HG03558 (cell line): Measurements from ENCODE around the gene NSRP1.
"Not testable (repeated sequence)": the region's sequence is repeated elsewhere in the genome, so short reads cannot be mapped to it uniquely, and the experiment has no call there.

Source experiments
- ATAC-seq: cut with Tn5 transposase; IDR thresholded peaks from one replicate; pipeline ENCODE4 v1.9.1; 2021; ENCODE audit warnings: moderate number of reproducible peaks; ENCODE audit not compliant: unreplicated experiment; ENCODE audit errors: extremely low read depth

Gene NSRP1

GRCh38 chr17:30173649-30174048 is 57.0 kb downstream of the NSRP1 start:
- ATAC-seq: peak; percentile 74

GRCh38 chr17:30174556-30174955 is 57.9 kb downstream of the NSRP1 start:
- ATAC-seq: no peak

- ATAC-seq: no peak
Measured at GRCh38 chr17:30176855-30177254, 60.2 kb downstream of the NSRP1 start.

- ATAC-seq: no peak
Measured at GRCh38 chr17:30186761-30187160, 70.1 kb downstream of the NSRP1 start.

- no peak for ATAC-seq
Measured at GRCh38 chr17:30187573-30187972, 71.0 kb downstream of the NSRP1 start.

GRCh38 chr17:30188211-30188939 is 71.8 kb downstream of the NSRP1 start:
- ATAC-seq: no peak

GRCh38 chr17:30191072-30191471 is 74.5 kb downstream of the NSRP1 start:
- no peak for ATAC-seq

- ATAC-seq: no peak
Measured at GRCh38 chr17:30196504-30196903, 79.9 kb downstream of the NSRP1 start.

- ATAC-seq: no peak
Measured at GRCh38 chr17:30197416-30197815, 80.8 kb downstream of the NSRP1 start.

- no peak for ATAC-seq
Measured at GRCh38 chr17:30199600-30199999, 83.0 kb downstream of the NSRP1 start.

GRCh38 chr17:30200106-30200505 is 83.5 kb downstream of the NSRP1 start:
- ATAC-seq: no peak

GRCh38 chr17:30200656-30201055 is 84.0 kb downstream of the NSRP1 start:
- ATAC-seq: not testable (repeated sequence)

GRCh38 chr17:30203471-30203981 is 86.9 kb downstream of the NSRP1 start:
- no peak for ATAC-seq

GRCh38 chr17:30207655-30208054 is 91.0 kb downstream of the NSRP1 start:
- ATAC-seq: no peak

- no peak for ATAC-seq
Measured at GRCh38 chr17:30208214-30208613, 91.6 kb downstream of the NSRP1 start.

GRCh38 chr17:30209930-30210329 is 93.3 kb downstream of the NSRP1 start:
- ATAC-seq: no peak

- no peak for ATAC-seq
Measured at GRCh38 chr17:30210366-30210765, 93.8 kb downstream of the NSRP1 start.

- ATAC-seq: no peak
Measured at GRCh38 chr17:30210901-30211300, 94.3 kb downstream of the NSRP1 start.

- no peak for ATAC-seq
Measured at GRCh38 chr17:30211371-30211770, 94.8 kb downstream of the NSRP1 start.

GRCh38 chr17:30212750-30213149 is 96.1 kb downstream of the NSRP1 start:
- ATAC-seq: no peak

- no peak for ATAC-seq
Measured at GRCh38 chr17:30217054-30217453, 100.4 kb downstream of the NSRP1 start.

- ATAC-seq: no peak
Measured at GRCh38 chr17:30217746-30218245, 101.2 kb downstream of the NSRP1 start.
